Spleen (tissue), 7 donors: ENCODE data around the gene ARL4A.

Source experiments
- CTCF ChIP-seq, 11 experiments: fragments of 200-600 bp in 7 of 11; fragments of 450-650 bp in 4 of 11; sonication (generic) in 4 of 11; IDR thresholded peaks in 8 of 11; conservative IDR thresholded peaks in 3 of 11; 1 replicate in 7 of 11; 2 replicates in 4 of 11; pipeline versions ENCODE4 v1.4.0 to v1.8.0; 2016 to 2021; ENCODE audit warnings: antibody characterized with exemption in 11 of 11, inconsistent platforms in 4 of 11, mild to moderate bottlenecking in 1 of 11
- POLR2A ChIP-seq, 3 donors: fragments of 450-650 bp; IDR thresholded peaks; one replicate each; pipeline ENCODE4 v1.5.1; 2017; ENCODE audit warnings: antibody characterized with exemption in 3 of 3, mild to moderate bottlenecking in 1 of 3
- POLR2AphosphoS5 ChIP-seq, 3 donors: sonication (generic); formaldehyde crosslinking; IDR thresholded peaks; one replicate each; pipeline ENCODE4 v1.5.1; 2017; ENCODE audit warnings: antibody characterized with exemption in 3 of 3
- donor health status: DM: no; HTN: no; CAD: no; lungs with moderate emphysema.
- donor health status: DM: no; HTN: no; CAD: no.
- donor health status: DM: no; HTN: no; CAD: no.

GRCh38 chr7:12728192-12728538 is 40.7 kb downstream of the ARL4A start:
- no peak for TF ChIP-seq POLR2AphosphoS5 (IDR thresholded peaks at IDR 0.05)
- no peak for TF ChIP-seq CTCF (IDR thresholded peaks at IDR 0.05 in 8 of 11, conservative IDR thresholded peaks at IDR 0.05 in 3 of 11)
- TF ChIP-seq POLR2A (IDR thresholded peaks at IDR 0.05): no peak
